Activated CD8-positive, alpha-beta T cell treated with anti-CD3 and anti-CD28 coated beads for 36 hours (primary cell): ENCODE measurements around the gene PSMD11. TPM values are rescaled to one million over a fixed set of nuclear protein-coding genes. Genes with fewer than 3 reads are reported as not detected.

Experiments
- ATAC-seq: fragments of 200-7000 bp; cut with Tn5 transposase; one replicate; pipeline ENCODE4 v1.10.0; 2021; ENCODE audit warnings: mild to moderate bottlenecking, moderate library complexity
- CTCF ChIA-PET: fragments of 350-600 bp; sonication (Branson Sonifier 250); formaldehyde crosslinking; loops from one replicate; lab custom pipeline; 2021; ENCODE audit warnings: antibody characterized with exemption; lab: Charles Lee
- POLR2A ChIA-PET: fragments of 350-600 bp; sonication (Branson Sonifier 250); formaldehyde crosslinking; loops from one replicate; lab custom pipeline; 2021; ENCODE audit warnings: antibody characterized with exemption; lab: Charles Lee
- DNase-seq: peaks from one replicate; pipeline ENCODE4 v3.0.0-alpha.2; 2020
- H3K27ac Mint-ChIP-seq: one replicate; pipeline ENCODE4 v1.8.0; 2021; ENCODE audit warnings: mild to moderate bottlenecking, mixed read lengths
- H3K27me3 Mint-ChIP-seq: one replicate; pipeline ENCODE4 v1.8.0; 2021; ENCODE audit warnings: mixed read lengths
- H3K36me3 Mint-ChIP-seq: one replicate; pipeline ENCODE4 v1.8.0; 2021; ENCODE audit warnings: low read depth, mixed read lengths
- H3K4me1 Mint-ChIP-seq: one replicate; pipeline ENCODE4 v1.8.0; 2021; ENCODE audit warnings: low read depth, mixed read lengths
- H3K4me3 Mint-ChIP-seq: one replicate; pipeline ENCODE4 v1.8.0; 2021; ENCODE audit warnings: mild to moderate bottlenecking, moderate library complexity, mixed read lengths
- H3K9me3 Mint-ChIP-seq: one replicate; pipeline ENCODE4 v1.8.0; 2021; ENCODE audit warnings: mixed read lengths
- CTCF ChIP-seq: fragments of 200-600 bp; IDR thresholded peaks from one replicate; pipeline ENCODE4 v1.8.0; 2022; ENCODE audit warnings: antibody characterized with exemption, mild to moderate bottlenecking
- intact Hi-C: fragments of 100-400 bp; cut with micrococcal nuclease; formaldehyde crosslinking; loops from one replicate; pipeline ENCODE4 v1.10.0; 2022
- total RNA-seq, 2 experiments: library from RNA; stranded (reverse); gene quantifications; one replicate each; pipeline ENCODE4 v1.2.3, GENCODE V29; 2021

PSMD11 gene
- total RNA-seq, 2 experiments from 2014 or later, result 119 to 130 TPM

- CTCF ChIA-PET, result interaction anchor here (0.9 to 4.2 kb wide), 3 partner anchors 39 to 63 kb away, joined by 3 to 42 read pairs (median 21); partner anchors contain the start of gene CDK5R1
- intact Hi-C loops, result no loop called here
- peaks cover 7% of the 10 kb centered on the region for H3K36me3 Mint-ChIP-seq
Observed at GRCh38 chr17:32525122-32525521, 80.8 kb downstream of the PSMD11 start.

GRCh38 chr17:32527146-32527545 is 82.8 kb downstream of the PSMD11 start:
- ChIA-PET CTCF (interaction anchor here (0.8 to 3.2 kb wide), 2 partner anchors 9 to 65 kb away, joined by 3 to 10 read pairs; no protein-coding TSS in a partner anchor), POLR2A (interaction anchor here (6.9 kb wide), 1 partner anchor 39 kb away, joined by 43 read pairs; the partner anchor contains the start of gene CDK5R1)
- peaks cover 4% of the 10 kb centered on the region for H3K36me3 Mint-ChIP-seq
- H3K4me1 Mint-ChIP-seq, result peaks cover 42% of the 10 kb centered on the region
- peaks cover 6% of the 10 kb centered on the region for H3K27me3 Mint-ChIP-seq
- no peaks in the 10 kb centered on the region for H3K9me3 Mint-ChIP-seq
- no peak for ATAC-seq
- H3K4me3 Mint-ChIP-seq, result no peak overlapping the region
- no peak for DNase-seq
- H3K27ac Mint-ChIP-seq, result no peak overlapping the region
- no peak for TF ChIP-seq CTCF
- intact Hi-C loops, result no loop called here

More at GRCh38 chr17:32525122-32525521, 80.8 kb downstream of the PSMD11 start:
- Mint-ChIP-seq H3K4me3 (no peak overlapping the region), H3K27me3 (peaks cover 6% of the 10 kb centered on the region), H3K9me3 (no peaks in the 10 kb centered on the region), H3K4me1 (peaks cover 57% of the 10 kb centered on the region), H3K27ac (peak overlapping the region; percentile 39)
- no peak for DNase-seq
- POLR2A ChIA-PET, result interaction anchor here (0.6 to 6.9 kb wide), 2 partner anchors 31 to 37 kb away, joined by 3 to 43 read pairs; partner anchors contain the start of gene CDK5R1
- no peak for TF ChIP-seq CTCF
- no peak for ATAC-seq

- no peaks in the 10 kb centered on the region for H3K9me3 Mint-ChIP-seq
- peak; percentile 15 for ATAC-seq
- ChIA-PET POLR2A (no interaction called here), CTCF (interaction anchor here (1.4 to 3.2 kb wide), 2 partner anchors 67 to 226 kb away, joined by 3 to 10 read pairs; no protein-coding TSS in a partner anchor)
- peaks cover 35% of the 10 kb centered on the region for H3K4me1 Mint-ChIP-seq
- TF ChIP-seq CTCF, result no peak
- peak overlapping the region; percentile 3 for H3K27ac Mint-ChIP-seq
- no peak overlapping the region for H3K4me3 Mint-ChIP-seq
- DNase-seq, result no peak
- H3K36me3 Mint-ChIP-seq, result peaks cover 4% of the 10 kb centered on the region
- intact Hi-C loops, result no loop called here
- peaks cover 6% of the 10 kb centered on the region for H3K27me3 Mint-ChIP-seq
Observed at GRCh38 chr17:32528825-32529224, 84.5 kb downstream of the PSMD11 start.

- Mint-ChIP-seq H3K4me1 (peaks cover 30% of the 10 kb centered on the region), H3K27ac (no peak overlapping the region), H3K27me3 (peaks cover 6% of the 10 kb centered on the region), H3K4me3 (no peak overlapping the region), H3K36me3 (peaks cover 4% of the 10 kb centered on the region), H3K9me3 (no peaks in the 10 kb centered on the region)
- ChIA-PET CTCF (interaction anchor here (0.9 to 1.4 kb wide), 2 partner anchors 17 to 225 kb away, joined by 3 to 4 read pairs; no protein-coding TSS in a partner anchor), POLR2A (interaction anchor here (0.6 kb wide), 1 partner anchor 19 kb away, joined by 3 read pairs; no protein-coding TSS in a partner anchor)
- ATAC-seq (no peak), DNase-seq (no peak)
- intact Hi-C loops, result no loop called here
- no peak for TF ChIP-seq CTCF
Observed at GRCh38 chr17:32529604-32530003, 85.3 kb downstream of the PSMD11 start.

Other genes with a start within 250 kb of the PSMD11 start
- gene RHBDL3, start 178.7 kb upstream of the PSMD11 start, total RNA-seq, result under 1 TPM in 1 of 2 experiments, not detected in 1; 0.11 TPM
- gene C17orf75, start 102.3 kb upstream of the PSMD11 start, total RNA-seq, result 10 to 100 TPM; 30.8 to 32.7 TPM
- gene ZNF207, start 94.4 kb upstream of the PSMD11 start, total RNA-seq, result 100 to 1,000 TPM; 189 to 201 TPM
- gene CDK5R1, start 42.5 kb downstream of the PSMD11 start, total RNA-seq, result 10 to 100 TPM; 10.2 to 10.5 TPM